Activated naive CD4-positive, alpha-beta T cell treated with anti-CD3 and anti-CD28 coated beads, Interleukin-2, amount 50 U/mL, for 24 hours (primary cell): ENCODE data around the gene SNURF.
"Not testable (repeated sequence)": the region's sequence is repeated elsewhere in the genome, so short reads cannot be mapped to it uniquely, and the experiment has no call there.

Experiments
- H3K27ac Mint-ChIP-seq: one replicate; pipeline ENCODE4 v1.8.0; 2021; ENCODE audit warnings: mild to moderate bottlenecking, mixed read lengths
- H3K27me3 Mint-ChIP-seq: one replicate; pipeline ENCODE4 v1.8.0; 2021; ENCODE audit warnings: mixed read lengths
- H3K36me3 Mint-ChIP-seq: one replicate; pipeline ENCODE4 v1.8.0; 2021; ENCODE audit warnings: mixed read lengths
- H3K4me1 Mint-ChIP-seq: one replicate; pipeline ENCODE4 v1.8.0; 2021; ENCODE audit warnings: mixed read lengths
- H3K4me3 Mint-ChIP-seq: one replicate; pipeline ENCODE4 v1.8.0; 2021; ENCODE audit warnings: mild to moderate bottlenecking, mixed read lengths
- H3K9me3 Mint-ChIP-seq: one replicate; pipeline ENCODE4 v1.8.0; 2021; ENCODE audit warnings: mixed read lengths

SNURF gene

DNA sequence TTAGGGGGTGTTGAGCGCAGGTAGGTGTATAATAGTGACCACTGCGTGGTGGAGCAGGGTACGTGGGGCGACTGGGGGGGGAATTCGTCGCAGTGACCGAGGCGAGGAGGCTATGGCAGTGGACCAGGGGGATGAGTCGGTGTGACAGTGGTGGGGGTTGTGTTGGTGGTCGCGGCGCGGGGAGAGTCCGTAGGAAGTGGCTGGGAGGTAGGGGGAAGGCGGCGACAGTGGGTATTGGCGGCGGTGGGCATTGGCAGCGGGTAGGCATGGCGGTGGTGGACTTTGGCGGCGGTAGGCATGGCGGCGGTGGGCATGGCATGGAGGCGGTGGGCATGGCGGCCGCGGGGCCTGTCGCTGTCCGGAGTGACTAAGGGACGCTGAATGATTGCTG is 739 bp downstream of the SNURF start:
- H3K9me3 Mint-ChIP-seq: no peaks in the 10 kb centered on the region
- H3K4me1 Mint-ChIP-seq: peaks cover 12% of the 10 kb centered on the region
- no peaks in the 10 kb centered on the region for H3K27me3 Mint-ChIP-seq
- peak overlapping the region; percentile 95 for H3K27ac Mint-ChIP-seq
- H3K4me3 Mint-ChIP-seq: peak overlapping the region; percentile 94
- H3K36me3 Mint-ChIP-seq: peaks cover 10% of the 10 kb centered on the region

DNA sequence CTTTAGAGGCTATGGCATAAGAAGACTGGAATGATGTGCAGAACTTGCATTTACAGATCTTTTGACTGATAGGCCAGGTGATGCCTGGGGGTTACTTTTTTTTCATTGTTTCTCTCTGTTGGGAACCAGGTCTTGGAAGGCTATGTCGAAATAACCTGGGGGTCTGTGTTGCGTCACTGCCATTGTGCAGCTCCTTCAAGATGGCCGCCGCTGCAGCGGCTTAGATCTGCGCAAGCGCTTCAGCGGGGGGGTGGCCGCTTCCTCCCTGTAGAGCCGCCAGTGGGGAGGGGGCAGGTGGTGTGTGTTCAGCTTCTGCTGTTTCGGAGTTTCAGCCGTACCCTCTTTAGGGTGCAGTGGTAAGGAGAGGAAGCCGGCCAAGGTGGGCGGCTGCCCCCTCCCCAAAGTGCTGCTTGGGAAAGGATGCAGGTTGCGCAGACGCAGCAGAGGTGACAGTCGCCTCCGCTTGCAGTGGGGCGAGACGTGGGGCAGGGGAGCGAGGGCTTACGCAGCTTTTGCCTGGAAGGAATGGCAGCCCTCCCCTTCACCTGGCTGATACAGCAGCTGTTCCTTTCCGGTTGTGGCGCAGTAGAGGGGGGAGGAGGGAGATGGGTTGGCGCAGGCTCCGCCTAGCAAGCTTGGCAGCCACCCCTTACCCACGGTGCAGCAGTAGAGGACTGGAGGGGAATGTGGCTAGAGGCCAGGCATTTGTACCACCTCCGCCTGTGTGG is 1.5 kb downstream of the SNURF start:
- Mint-ChIP-seq H3K9me3 (no peaks in the 10 kb centered on the region), H3K36me3 (peaks cover 12% of the 10 kb centered on the region), H3K4me3 (peak overlapping the region; percentile 94), H3K27me3 (no peaks in the 10 kb centered on the region), H3K4me1 (peaks cover 12% of the 10 kb centered on the region), H3K27ac (peak overlapping the region; percentile 95)

DNA sequence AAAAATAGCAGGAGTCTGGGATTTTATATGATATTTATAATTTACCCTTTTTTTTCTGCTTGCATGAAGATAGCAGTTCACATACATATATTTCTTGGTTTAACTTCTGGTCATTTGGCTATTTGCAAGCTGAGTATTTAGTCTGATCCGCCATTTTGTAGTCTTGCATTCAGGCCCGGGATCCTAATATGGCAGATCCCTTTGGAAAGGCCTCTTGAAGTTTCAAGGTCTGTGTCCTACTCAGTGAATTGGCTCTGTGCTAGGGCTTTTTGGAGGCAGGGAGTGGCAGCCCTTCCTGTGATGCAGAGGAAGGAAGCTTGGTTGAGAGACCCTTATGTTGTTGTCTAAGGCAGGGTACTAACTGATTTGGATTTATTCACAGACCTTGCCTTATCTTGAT is 2.9 kb downstream of the SNURF start:
- peak overlapping the region; percentile 30 for H3K4me3 Mint-ChIP-seq
- H3K27ac Mint-ChIP-seq: peak overlapping the region; percentile 84
- no peaks in the 10 kb centered on the region for H3K9me3 Mint-ChIP-seq
- no peaks in the 10 kb centered on the region for H3K27me3 Mint-ChIP-seq
- peaks cover 12% of the 10 kb centered on the region for H3K4me1 Mint-ChIP-seq
- peaks cover 14% of the 10 kb centered on the region for H3K36me3 Mint-ChIP-seq

GRCh38 chr15:24961967-24962366 is 7.2 kb downstream of the SNURF start:
- Mint-ChIP-seq H3K36me3 (peaks cover 45% of the 10 kb centered on the region), H3K4me1 (peaks cover 10% of the 10 kb centered on the region), H3K27me3 (no peaks in the 10 kb centered on the region), H3K9me3 (peaks cover 6% of the 10 kb centered on the region), H3K27ac (no peak overlapping the region), H3K4me3 (no peak overlapping the region)

DNA sequence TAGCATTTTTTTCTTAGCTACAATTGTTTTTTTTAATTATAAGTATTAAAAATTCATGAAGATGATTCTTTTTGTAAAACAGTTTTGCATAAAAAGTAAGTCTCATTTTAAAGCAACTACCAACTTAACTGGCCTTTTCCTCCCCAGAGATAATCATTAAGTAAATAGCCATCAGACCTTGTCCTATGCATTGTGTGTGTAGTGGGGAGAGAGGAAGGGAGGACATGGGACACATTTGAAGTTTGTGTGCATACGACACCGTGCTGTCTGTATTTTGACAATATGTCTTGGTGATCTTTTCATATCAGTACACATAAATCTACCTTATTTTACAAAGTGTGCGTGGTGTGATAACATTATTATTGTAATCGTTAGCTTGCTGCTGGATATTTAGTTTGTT is 8.1 kb downstream of the SNURF start:
- Mint-ChIP-seq H3K36me3 (peaks cover 50% of the 10 kb centered on the region), H3K4me3 (no peak overlapping the region), H3K9me3 (peaks cover 6% of the 10 kb centered on the region), H3K27me3 (no peaks in the 10 kb centered on the region), H3K4me1 (peaks cover 2% of the 10 kb centered on the region), H3K27ac (no peak overlapping the region)

- Mint-ChIP-seq H3K4me1 (no peaks in the 10 kb centered on the region), H3K36me3 (peaks cover 56% of the 10 kb centered on the region), H3K27ac (no peak overlapping the region), H3K4me3 (no peak overlapping the region), H3K27me3 (no peaks in the 10 kb centered on the region), H3K9me3 (peaks cover 6% of the 10 kb centered on the region)
Observed at GRCh38 chr15:24966364-24967103, 11.7 kb downstream of the SNURF start.

DNA sequence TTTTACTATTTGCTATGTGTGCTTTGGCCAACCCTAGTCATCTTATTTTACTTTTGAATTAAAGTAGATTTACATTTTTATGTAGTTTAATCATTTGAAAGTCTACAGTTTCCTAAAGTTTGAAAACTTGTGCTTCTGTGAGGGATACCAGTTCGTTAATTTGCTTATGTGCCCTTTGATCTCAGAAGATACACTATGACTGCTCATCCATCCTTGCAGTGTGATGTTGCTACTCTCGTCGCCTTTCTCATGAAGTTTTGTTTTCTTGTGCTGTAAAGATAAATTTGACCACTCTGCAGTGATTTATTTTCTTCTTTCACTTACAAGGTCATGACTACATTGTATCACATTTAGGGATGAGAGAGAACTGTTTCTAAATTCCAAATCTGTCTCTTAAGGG is 16.3 kb downstream of the SNURF start:
- Mint-ChIP-seq H3K27me3 (no peaks in the 10 kb centered on the region), H3K4me3 (no peak overlapping the region), H3K4me1 (no peaks in the 10 kb centered on the region), H3K36me3 (peaks cover 57% of the 10 kb centered on the region), H3K27ac (no peak overlapping the region), H3K9me3 (peaks cover 18% of the 10 kb centered on the region)

DNA sequence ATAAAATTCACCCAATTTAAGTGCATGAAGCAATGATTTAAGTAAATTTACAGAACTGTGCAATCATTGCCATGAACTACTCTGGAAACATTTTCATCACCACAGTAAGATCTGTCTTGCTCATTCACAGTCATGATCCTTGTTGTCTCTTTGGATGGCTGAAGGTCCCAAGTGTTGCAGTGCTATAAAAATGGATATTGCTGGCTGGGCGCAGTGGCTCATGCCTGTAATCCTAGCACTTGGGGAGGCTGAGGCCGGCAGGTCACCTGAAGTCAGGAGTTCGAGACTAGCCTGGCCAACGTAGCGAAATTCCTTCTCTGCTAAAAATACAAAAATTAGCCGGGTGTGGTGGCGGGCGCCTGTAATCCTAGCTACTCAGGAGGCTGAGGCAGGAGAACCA is 17.0 kb downstream of the SNURF start:
- no peaks in the 10 kb centered on the region for H3K27me3 Mint-ChIP-seq
- H3K9me3 Mint-ChIP-seq: peaks cover 25% of the 10 kb centered on the region
- no peaks in the 10 kb centered on the region for H3K4me1 Mint-ChIP-seq
- H3K27ac Mint-ChIP-seq: no peak overlapping the region
- H3K36me3 Mint-ChIP-seq: peaks cover 58% of the 10 kb centered on the region
- no peak overlapping the region for H3K4me3 Mint-ChIP-seq

DNA sequence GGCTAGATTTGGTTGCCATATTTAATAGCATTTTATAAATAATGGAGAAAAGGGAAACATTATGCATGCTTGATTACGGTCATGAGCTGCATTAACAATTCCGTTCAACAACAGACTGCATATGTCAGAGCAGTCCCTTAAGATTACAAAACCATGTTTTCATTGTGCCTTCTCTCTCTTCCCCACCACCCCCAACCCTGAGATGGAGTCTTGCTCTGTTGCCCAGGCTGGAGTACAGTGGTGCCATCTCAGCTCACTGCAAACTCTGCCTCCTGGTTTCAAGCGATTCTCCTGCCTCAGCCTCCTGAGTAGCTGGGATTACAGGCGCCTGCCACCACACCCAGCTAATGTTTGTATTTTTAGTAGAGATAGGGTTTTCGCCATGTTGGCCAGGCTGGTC is 17.9 kb downstream of the SNURF start:
- not testable (repeated sequence) for H3K27me3 Mint-ChIP-seq, H3K27ac Mint-ChIP-seq, H3K4me1 Mint-ChIP-seq, H3K4me3 Mint-ChIP-seq
- Mint-ChIP-seq H3K36me3 (peaks cover 57% of the 10 kb centered on the region), H3K9me3 (peaks cover 27% of the 10 kb centered on the region)

DNA sequence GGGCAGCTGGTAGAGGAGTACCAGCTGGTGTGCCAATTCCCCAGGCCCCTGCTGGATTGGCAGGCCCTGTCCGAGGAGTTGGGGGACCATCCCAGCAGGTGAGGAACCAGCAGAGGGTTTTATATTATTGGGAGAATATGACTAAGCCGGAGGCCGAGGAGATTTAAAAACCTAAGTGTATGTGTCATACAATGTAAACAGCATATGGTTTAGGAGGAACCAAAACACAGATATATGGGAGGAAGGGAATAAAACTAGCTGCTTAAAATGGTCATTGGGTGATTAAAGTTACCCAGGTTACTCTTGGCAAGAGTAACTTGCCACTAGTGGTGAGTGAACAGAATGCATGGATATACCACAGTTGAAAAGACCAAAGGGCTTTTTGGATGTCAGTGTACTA is 22.1 kb downstream of the SNURF start:
- H3K4me3 Mint-ChIP-seq: no peak overlapping the region
- H3K36me3 Mint-ChIP-seq: peaks cover 63% of the 10 kb centered on the region
- H3K27ac Mint-ChIP-seq: no peak overlapping the region
- H3K27me3 Mint-ChIP-seq: no peaks in the 10 kb centered on the region
- H3K9me3 Mint-ChIP-seq: peaks cover 37% of the 10 kb centered on the region
- no peaks in the 10 kb centered on the region for H3K4me1 Mint-ChIP-seq

- Mint-ChIP-seq H3K4me1 (no peaks in the 10 kb centered on the region), H3K27me3 (no peaks in the 10 kb centered on the region), H3K36me3 (peaks cover 64% of the 10 kb centered on the region), H3K9me3 (peaks cover 37% of the 10 kb centered on the region), H3K27ac (no peak overlapping the region), H3K4me3 (no peak overlapping the region)
Observed at GRCh38 chr15:24977686-24978085, 22.9 kb downstream of the SNURF start.

GRCh38 chr15:24985224-24985623 is 30.4 kb downstream of the SNURF start:
- Mint-ChIP-seq H3K27me3 (no peaks in the 10 kb centered on the region), H3K27ac (no peak overlapping the region), H3K4me3 (no peak overlapping the region), H3K36me3 (peaks cover 54% of the 10 kb centered on the region), H3K4me1 (no peaks in the 10 kb centered on the region), H3K9me3 (peaks cover 21% of the 10 kb centered on the region)

DNA sequence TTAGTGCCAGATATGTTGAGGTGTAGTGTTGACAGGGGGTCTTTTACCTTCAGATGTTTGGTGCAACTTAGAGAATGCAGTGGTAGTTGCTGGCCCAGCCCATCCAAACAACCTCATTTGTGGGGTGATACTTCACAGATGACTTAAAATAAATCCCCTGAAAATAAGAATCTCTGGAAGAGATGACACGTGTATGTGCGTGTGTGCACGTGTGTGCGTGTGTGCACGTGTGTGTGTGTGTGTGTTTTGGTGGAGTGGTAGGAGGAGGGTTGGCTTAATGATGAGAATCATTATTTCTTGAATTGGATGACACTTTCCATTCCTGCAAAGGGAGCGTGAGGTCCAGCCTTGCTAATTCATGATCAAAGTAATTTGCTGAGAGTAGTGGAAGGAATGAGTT is 31.9 kb downstream of the SNURF start:
- H3K27me3 Mint-ChIP-seq: no peaks in the 10 kb centered on the region
- peaks cover 54% of the 10 kb centered on the region for H3K36me3 Mint-ChIP-seq
- no peaks in the 10 kb centered on the region for H3K4me1 Mint-ChIP-seq
- H3K4me3 Mint-ChIP-seq: no peak overlapping the region
- H3K27ac Mint-ChIP-seq: no peak overlapping the region
- peaks cover 21% of the 10 kb centered on the region for H3K9me3 Mint-ChIP-seq
